Middle frontal gyrus (tissue), 1 donor: ENCODE results near the gene NUP133.
A peak's percentile ranks its signal among the peaks of the same experiment; 100 is the strongest.
"Not testable (repeated sequence)": the region's sequence is repeated elsewhere in the genome, so short reads cannot be mapped to it uniquely, and the experiment has no call there.

Experiments
- DNase-seq: peaks from one replicate; pipeline ENCODE4 v3.0.0-alpha.2; 2015; ENCODE audit warnings: low spot score; ENCODE audit errors: extremely low spot score

Gene NUP133

DNA sequence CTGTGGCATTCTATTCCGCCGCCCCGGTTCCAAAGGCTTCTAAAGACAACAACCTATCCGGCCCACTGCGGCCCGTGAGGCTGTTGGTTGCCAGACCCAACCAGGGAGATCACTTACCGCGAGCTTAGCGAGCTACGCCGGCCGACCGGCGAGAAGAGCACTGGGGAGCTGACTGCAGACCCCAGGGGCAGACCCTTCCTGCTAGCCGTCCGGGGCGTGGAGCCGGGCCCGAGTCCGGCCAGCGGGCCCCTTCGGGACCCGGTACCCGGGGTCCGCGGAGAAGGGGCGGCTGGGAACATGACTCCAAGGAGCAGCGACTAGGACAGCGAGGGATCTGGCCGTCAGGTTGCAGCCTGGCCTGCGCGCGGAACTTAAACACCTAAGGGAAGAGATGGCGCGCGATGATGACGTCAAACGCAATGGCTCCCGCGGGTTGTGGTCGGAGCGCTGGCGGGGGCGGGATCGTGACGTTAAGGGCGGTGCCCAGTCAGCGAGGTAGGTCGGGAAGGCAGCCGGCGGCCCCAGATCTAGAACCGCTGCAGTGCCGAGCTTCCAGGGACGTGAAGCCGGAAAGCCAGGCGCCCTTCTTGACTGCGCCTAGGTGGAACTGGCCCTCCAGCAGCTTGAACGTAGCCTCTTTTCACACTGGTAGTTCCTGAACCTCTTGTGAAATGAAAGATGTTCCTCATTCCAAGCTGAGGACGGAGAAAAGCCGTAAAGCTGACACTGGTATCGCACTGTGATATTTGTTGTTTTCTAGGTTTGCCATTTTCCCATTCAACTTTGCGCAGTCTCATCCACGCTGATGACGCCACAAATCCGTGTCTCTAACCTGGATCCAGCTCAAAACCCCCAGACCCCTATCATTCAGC, at the start of gene NUP133:
NUP133 (minus strand) TSS at position 391 of the 872 bp plus-strand sequence; CDS start at position 299, 92 bp downstream.
- DNase-seq, result peak; percentile 95

GRCh38 chr1:229557200-229557850, 49.2 kb upstream of the NUP133 start:
- DNase-seq, result no peak

DNA sequence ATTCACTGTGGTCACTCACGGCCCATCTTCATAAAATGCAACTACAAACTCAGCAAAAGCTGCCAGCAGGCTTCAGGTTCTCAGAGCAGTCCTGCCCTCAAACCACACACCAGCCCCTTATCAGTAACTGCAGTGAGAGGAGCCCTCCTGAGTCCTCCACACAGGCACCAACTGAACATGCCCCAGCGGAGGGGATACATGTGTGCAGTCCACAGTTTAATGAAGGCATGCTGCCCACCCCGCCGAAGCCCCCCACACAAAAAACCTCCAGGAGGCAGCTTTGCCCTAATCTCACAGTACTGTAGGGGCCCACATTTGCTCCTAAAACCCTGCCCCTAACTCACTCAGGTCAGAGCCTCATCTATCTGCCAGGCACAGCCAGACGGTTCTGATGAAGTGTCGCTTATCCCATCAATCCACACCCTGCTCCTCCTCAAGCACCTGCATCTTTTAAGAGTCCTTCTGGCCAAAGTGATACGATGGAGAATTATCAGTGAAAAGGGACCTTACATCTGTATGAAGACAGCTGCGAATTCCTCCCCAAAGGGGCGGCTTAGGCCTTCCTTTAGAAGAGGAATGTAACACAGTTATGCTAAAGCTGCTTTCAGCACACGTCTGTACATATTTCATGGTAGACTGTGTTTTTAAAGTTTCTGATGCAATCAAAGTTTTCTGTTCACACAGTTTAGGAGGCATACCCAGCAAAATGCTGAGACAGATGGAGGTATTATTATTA, 46.9 kb upstream of the NUP133 start:
- DNase-seq, result no peak

DNA sequence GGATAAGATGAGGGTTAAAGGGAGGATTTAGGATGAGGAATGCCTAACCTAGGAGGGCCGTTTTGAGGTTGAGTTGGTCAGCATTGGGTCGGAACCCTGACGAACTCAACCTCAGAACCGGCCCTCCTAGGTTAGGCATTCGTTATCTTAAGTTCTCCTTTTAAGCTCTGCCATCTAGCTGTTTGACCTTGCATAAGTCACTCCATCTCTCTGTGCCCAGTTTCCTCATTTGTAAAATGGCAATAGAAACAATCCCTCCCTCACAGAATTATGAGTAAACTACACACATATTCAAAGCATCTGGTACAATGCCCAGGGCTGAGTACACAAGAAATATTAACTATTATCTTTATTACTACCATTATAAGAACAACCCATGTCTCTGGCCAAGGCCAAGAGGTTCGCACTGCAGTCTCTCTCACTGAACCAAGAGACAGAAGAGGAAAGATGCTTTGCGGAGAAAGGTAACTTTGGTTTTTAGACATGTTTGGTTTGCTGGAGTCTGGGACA, 45.5 kb upstream of the NUP133 start:
- no peak for DNase-seq

GRCh38 chr1:229552732-229553131, 44.6 kb upstream of the NUP133 start:
- no peak for DNase-seq

GRCh38 chr1:229550812-229551567, 42.8 kb upstream of the NUP133 start:
- no peak for DNase-seq

DNA sequence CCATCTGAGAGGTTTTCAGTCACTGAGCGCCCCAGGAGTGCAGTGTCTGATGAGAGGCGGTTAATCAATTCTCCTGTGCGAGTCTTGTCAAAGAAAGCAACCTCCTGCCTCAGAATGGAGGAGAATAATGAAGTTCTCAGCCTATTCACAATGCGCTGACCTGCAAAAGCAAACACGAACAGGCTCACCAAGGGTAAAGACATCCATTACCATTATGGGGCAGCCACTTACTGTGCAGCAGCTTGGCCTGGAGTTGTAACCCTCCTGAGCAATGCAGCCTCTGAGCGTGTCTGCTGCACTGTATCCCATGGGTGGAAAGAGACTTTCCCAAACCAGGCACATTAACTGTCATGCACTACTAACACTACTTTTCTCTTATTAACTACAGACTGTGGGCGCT, 39.4 kb upstream of the NUP133 start:
- DNase-seq, result no peak

GRCh38 chr1:229544587-229544986, 36.4 kb upstream of the NUP133 start:
- DNase-seq, result no peak

GRCh38 chr1:229539863-229540506, 31.8 kb upstream of the NUP133 start:
- DNase-seq, result no peak

DNA sequence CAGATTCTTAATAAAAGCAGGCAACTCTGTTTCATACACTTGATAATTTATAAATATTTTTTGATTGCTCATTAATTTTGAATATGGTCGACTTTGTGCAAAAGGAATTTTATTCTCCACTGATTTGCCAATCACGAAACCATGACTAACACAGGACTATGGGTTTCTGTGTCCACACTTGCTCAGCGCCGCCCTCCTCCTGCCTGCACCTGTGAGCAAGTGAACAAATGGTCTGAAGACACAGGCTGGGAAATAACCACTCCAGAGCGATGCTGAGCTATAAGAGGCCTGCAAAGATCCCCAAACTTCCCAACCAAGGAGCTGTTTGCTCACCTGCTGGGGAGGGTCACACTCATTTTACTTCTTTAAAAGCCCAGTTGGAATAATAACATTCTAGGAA, 30.8 kb upstream of the NUP133 start:
- DNase-seq, result no peak

- no peak for DNase-seq
Observed at GRCh38 chr1:229537894-229538293, 29.8 kb upstream of the NUP133 start.

DNA sequence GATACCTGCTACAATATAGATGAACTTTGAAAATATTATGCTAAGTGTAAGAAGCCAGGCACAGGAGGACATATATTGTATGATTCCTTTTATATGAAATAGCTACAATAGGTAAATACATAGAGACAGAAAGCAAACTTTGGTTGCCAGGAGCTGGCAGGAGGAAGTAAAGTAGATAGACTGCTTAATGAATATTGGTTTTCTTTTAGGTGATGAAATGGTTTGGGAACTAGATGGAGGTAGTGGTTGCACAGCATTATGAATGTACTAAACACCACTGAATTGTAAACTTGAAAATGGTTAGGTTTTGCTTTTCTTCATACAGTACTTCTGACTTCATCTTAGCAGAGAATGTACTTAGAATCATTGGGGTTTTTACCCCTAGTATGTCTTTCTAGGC, 28.8 kb upstream of the NUP133 start:
- no peak for DNase-seq

- DNase-seq, result no peak
Observed at GRCh38 chr1:229535230-229535629, 27.1 kb upstream of the NUP133 start.

- DNase-seq, result no peak
Observed at GRCh38 chr1:229531326-229531725, 23.2 kb upstream of the NUP133 start.

- DNase-seq, result no peak
Observed at GRCh38 chr1:229529639-229530038, 21.5 kb upstream of the NUP133 start.

DNA sequence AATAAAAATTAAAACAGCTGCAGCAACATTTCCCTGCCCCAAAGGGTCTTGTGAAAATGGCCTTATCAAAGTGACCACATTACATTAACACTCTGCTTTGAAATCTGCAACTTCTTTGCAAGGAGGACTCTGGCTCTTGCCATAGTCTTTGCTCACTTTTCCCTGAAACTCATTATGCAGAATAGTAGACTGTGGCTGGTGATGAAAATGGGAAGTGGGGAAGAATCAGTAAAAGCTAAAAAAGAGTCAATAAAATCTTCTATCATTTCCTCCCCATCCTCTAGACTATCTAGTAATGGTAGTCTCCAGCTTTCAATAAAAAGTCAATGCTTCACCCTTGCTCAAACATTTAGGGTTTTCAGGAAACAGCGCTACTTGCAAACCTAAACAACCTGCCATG, 18.6 kb upstream of the NUP133 start:
- no peak for DNase-seq

GRCh38 chr1:229523052-229523451, 14.9 kb upstream of the NUP133 start:
- DNase-seq, result no peak

GRCh38 chr1:229514578-229515275, 6.6 kb upstream of the NUP133 start:
- DNase-seq, result peak; percentile 56

GRCh38 chr1:229511625-229512024, 3.5 kb upstream of the NUP133 start:
- DNase-seq, result not testable (repeated sequence)

DNA sequence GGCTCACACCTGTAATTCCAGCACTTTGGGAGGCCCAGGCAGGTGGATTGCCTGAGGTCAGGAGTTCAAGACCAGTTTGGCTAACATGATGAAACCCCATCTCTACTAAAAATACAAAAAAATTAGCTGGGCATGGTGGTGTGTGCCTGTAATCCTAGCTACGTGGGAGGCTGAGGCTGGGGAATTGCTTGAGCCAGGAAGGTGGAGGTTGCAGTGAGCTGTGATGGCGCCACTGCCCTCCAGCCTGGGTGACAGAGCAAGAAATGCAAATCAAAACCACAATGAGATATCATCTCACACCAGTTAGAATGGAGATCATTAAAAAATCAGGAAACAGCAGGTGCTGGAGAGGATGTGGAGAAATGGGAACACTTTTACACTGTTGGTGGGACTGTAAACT, 3.1 kb upstream of the NUP133 start:
- not testable (repeated sequence) for DNase-seq
